Stimulated activated naive CD8-positive, alpha-beta T cell treated with anti-CD3 and anti-CD28 coated beads, Interleukin-15, amount 100 ng/mL, for 72 hours (primary cell): Measurements from ENCODE around the gene NOL4L.

Experiments used
- ATAC-seq: fragments of 150-1000 bp; cut with Tn5 transposase; 2 replicates; pipeline ENCODE4 v1.10.0; 2021; ENCODE audit warnings: mild to moderate bottlenecking, moderate library complexity
- DNase-seq, 2 donors: peaks; one replicate each; pipeline ENCODE4 v3.0.0; 2021 to 2022
- H3K27ac Mint-ChIP-seq, 2 donors: one replicate each; pipeline ENCODE4 v1.8.0; 2022; ENCODE audit warnings: mild to moderate bottlenecking in 2 of 2, mixed read lengths in 2 of 2, moderate library complexity in 2 of 2
- H3K27me3 Mint-ChIP-seq: one replicate; pipeline ENCODE4 v1.8.0; 2022; ENCODE audit warnings: mixed read lengths
- H3K4me1 Mint-ChIP-seq: one replicate; pipeline ENCODE4 v1.8.0; 2022; ENCODE audit warnings: mild to moderate bottlenecking, mixed read lengths
- H3K4me3 Mint-ChIP-seq, 2 donors: one replicate each; pipeline ENCODE4 v1.8.0; 2022; ENCODE audit warnings: mild to moderate bottlenecking in 2 of 2, mixed read lengths in 2 of 2, moderate library complexity in 1 of 2
- H3K9me3 Mint-ChIP-seq, 2 donors: one replicate each; pipeline ENCODE4 v1.8.0; 2022; ENCODE audit warnings: mixed read lengths in 2 of 2

The NOL4L gene

GRCh38 chr20:32566379-32567374 is 18.5 kb downstream of the NOL4L start:
- Mint-ChIP-seq H3K27ac (peak overlapping the region; percentile 54 to 66), H3K9me3 (no peaks in the 10 kb centered on the region), H3K27me3 (no peaks in the 10 kb centered on the region), H3K4me3 (no peak overlapping the region), H3K4me1 (peaks cover 56% of the 10 kb centered on the region)
- ATAC-seq (no peak), DNase-seq (no peak)

GRCh38 chr20:32565735-32566032 is 19.4 kb downstream of the NOL4L start:
- H3K9me3 Mint-ChIP-seq, result no peaks in the 10 kb centered on the region
- ATAC-seq (no peak), DNase-seq (no peak)
- H3K4me1 Mint-ChIP-seq, result peaks cover 57% of the 10 kb centered on the region
- no peak overlapping the region for H3K27ac Mint-ChIP-seq
- H3K4me3 Mint-ChIP-seq, result no peak overlapping the region
- H3K27me3 Mint-ChIP-seq, result no peaks in the 10 kb centered on the region

GRCh38 chr20:32564921-32565734 is 20.0 kb downstream of the NOL4L start:
- H3K4me1 Mint-ChIP-seq, result peaks cover 57% of the 10 kb centered on the region
- no peaks in the 10 kb centered on the region for H3K9me3 Mint-ChIP-seq
- DNase-seq, result no peak
- H3K27me3 Mint-ChIP-seq, result no peaks in the 10 kb centered on the region
- no peak for ATAC-seq
- H3K4me3 Mint-ChIP-seq, result no peak overlapping the region
- H3K27ac Mint-ChIP-seq, result no peak overlapping the region

- H3K27me3 Mint-ChIP-seq, result no peaks in the 10 kb centered on the region
- ATAC-seq (no peak), DNase-seq (no peak)
- peaks cover 56% of the 10 kb centered on the region for H3K4me1 Mint-ChIP-seq
- H3K4me3 Mint-ChIP-seq, result no peak overlapping the region
- no peaks in the 10 kb centered on the region for H3K9me3 Mint-ChIP-seq
- H3K27ac Mint-ChIP-seq, result no peak overlapping the region
Observed at GRCh38 chr20:32564440-32564839, 20.7 kb downstream of the NOL4L start.

GRCh38 chr20:32563311-32564272 is 21.5 kb downstream of the NOL4L start:
- Mint-ChIP-seq H3K27ac (peak overlapping the region in 1 of 2 donors; percentile 15), H3K4me3 (no peak overlapping the region), H3K4me1 (peaks cover 56% of the 10 kb centered on the region), H3K9me3 (no peaks in the 10 kb centered on the region), H3K27me3 (no peaks in the 10 kb centered on the region)
- no peak for DNase-seq
- peak; percentile 9 for ATAC-seq

GRCh38 chr20:32562495-32562911 is 22.6 kb downstream of the NOL4L start:
- ATAC-seq (no peak), DNase-seq (no peak)
- Mint-ChIP-seq H3K9me3 (no peaks in the 10 kb centered on the region), H3K27me3 (no peaks in the 10 kb centered on the region), H3K4me3 (no peak overlapping the region), H3K4me1 (peaks cover 60% of the 10 kb centered on the region), H3K27ac (peak overlapping the region; percentile 11 to 19)

GRCh38 chr20:32560989-32561830 is 23.9 kb downstream of the NOL4L start:
- H3K4me3 Mint-ChIP-seq, result peak overlapping the region; percentile 63 to 82
- peak overlapping the region; percentile 37 to 93 for H3K27ac Mint-ChIP-seq
- peaks cover 73% of the 10 kb centered on the region for H3K4me1 Mint-ChIP-seq
- ATAC-seq (peak; percentile 77), DNase-seq (peak in 1 of 2 donors; percentile 39)
- no peaks in the 10 kb centered on the region for H3K27me3 Mint-ChIP-seq
- H3K9me3 Mint-ChIP-seq, result no peaks in the 10 kb centered on the region

GRCh38 chr20:32560482-32560988 is 24.6 kb downstream of the NOL4L start:
- H3K27me3 Mint-ChIP-seq, result no peaks in the 10 kb centered on the region
- DNase-seq (no peak), ATAC-seq (no peak)
- H3K27ac Mint-ChIP-seq, result peak overlapping the region; percentile 87 to 93
- no peaks in the 10 kb centered on the region for H3K9me3 Mint-ChIP-seq
- H3K4me1 Mint-ChIP-seq, result peaks cover 76% of the 10 kb centered on the region
- H3K4me3 Mint-ChIP-seq, result peak overlapping the region; percentile 70 to 82

GRCh38 chr20:32559753-32560380 is 25.3 kb downstream of the NOL4L start:
- Mint-ChIP-seq H3K9me3 (no peaks in the 10 kb centered on the region), H3K27ac (peak overlapping the region; percentile 87 to 93), H3K4me3 (peak overlapping the region; percentile 70 to 82), H3K27me3 (no peaks in the 10 kb centered on the region), H3K4me1 (peaks cover 81% of the 10 kb centered on the region)
- ATAC-seq, result no peak
- no peak for DNase-seq

- DNase-seq, result no peak
- H3K4me1 Mint-ChIP-seq, result peaks cover 86% of the 10 kb centered on the region
Observed at GRCh38 chr20:32559205-32559752, 25.9 kb downstream of the NOL4L start.

GRCh38 chr20:32558526-32558925 is 26.6 kb downstream of the NOL4L start:
- H3K27ac Mint-ChIP-seq, result no peak overlapping the region
- no peak overlapping the region for H3K4me3 Mint-ChIP-seq
- no peak for DNase-seq
- no peak for ATAC-seq
- H3K4me1 Mint-ChIP-seq, result peaks cover 89% of the 10 kb centered on the region
- no peaks in the 10 kb centered on the region for H3K27me3 Mint-ChIP-seq
- no peaks in the 10 kb centered on the region for H3K9me3 Mint-ChIP-seq

More at GRCh38 chr20:32559205-32559752, 25.9 kb downstream of the NOL4L start:
- Mint-ChIP-seq H3K9me3 (no peaks in the 10 kb centered on the region), H3K4me3 (no peak overlapping the region), H3K27me3 (no peaks in the 10 kb centered on the region), H3K27ac (no peak overlapping the region)
- no peak for ATAC-seq

- ATAC-seq (no peak), DNase-seq (no peak)
- no peaks in the 10 kb centered on the region for H3K27me3 Mint-ChIP-seq
- H3K4me3 Mint-ChIP-seq, result no peak overlapping the region
- peaks cover 95% of the 10 kb centered on the region for H3K4me1 Mint-ChIP-seq
- no peak overlapping the region for H3K27ac Mint-ChIP-seq
- H3K9me3 Mint-ChIP-seq, result no peaks in the 10 kb centered on the region
Observed at GRCh38 chr20:32557319-32557718, 27.8 kb downstream of the NOL4L start.

- H3K27me3 Mint-ChIP-seq, result no peaks in the 10 kb centered on the region
- no peak overlapping the region for H3K27ac Mint-ChIP-seq
- H3K4me3 Mint-ChIP-seq, result no peak overlapping the region
- peaks cover 87% of the 10 kb centered on the region for H3K4me1 Mint-ChIP-seq
- ATAC-seq (no peak), DNase-seq (no peak)
- H3K9me3 Mint-ChIP-seq, result no peaks in the 10 kb centered on the region
Observed at GRCh38 chr20:32556312-32557184, 28.6 kb downstream of the NOL4L start.
